Thoracic aorta endothelial cell (primary cell): ENCODE measurements around the gene RIOK1. TPM values are rescaled to one million over a fixed set of nuclear protein-coding genes. Genes with fewer than 3 reads are reported as not detected.

Experiments used
- total RNA-seq: library from RNA; depleted of rRNA; stranded (reverse); fragments of >200 nt; gene quantifications from 2 replicates; pipeline ENCODE4 v1.2.3, GENCODE V29; 2012

Gene RIOK1
- total RNA-seq: 23.2 and 32.0 TPM in 2 replicates

DNA sequence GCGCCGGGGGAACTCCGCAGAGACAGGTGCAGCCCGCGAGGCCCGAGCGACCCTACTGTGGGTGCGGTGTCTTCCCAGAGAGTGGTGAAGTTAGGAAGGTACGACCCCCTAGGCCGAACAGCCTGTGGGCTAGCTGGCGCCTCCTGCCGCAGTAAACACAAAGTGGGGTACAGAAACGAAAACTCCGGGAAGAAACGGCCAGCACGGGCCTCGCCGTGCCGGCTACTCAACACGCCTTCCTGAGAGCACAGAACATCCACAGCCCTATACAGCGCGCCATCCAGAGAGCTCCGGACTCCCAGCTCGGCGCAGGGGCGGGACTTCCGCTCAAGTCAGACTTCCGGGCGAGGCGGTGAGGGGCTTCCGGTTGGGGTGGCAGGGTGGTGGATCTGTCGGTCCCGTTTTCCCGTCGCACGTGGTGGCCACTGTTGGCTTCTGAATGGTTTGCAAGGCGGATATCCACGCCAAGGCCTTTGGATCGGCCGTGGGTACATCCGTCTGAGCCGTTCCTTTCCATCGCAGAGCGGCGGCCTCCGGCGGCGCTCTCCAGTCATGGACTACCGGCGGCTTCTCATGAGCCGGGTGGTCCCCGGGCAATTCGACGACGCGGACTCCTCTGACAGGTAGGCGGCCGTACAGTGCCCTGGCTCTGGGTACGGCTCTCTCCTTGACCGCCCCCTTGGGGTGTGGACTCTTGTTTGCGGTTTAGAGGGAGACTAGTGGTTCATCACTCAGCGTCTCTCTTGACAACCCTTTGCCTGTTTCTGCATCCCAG is at the start of gene RIOK1, which contains the start of gene CAGE1:
TSS of gene RIOK1 (plus strand) at position 358 of the 775 bp plus-strand sequence. CDS start at position 553, 195 bp downstream.
TSS of gene CAGE1 (minus strand) at position 292 of the 775 bp plus-strand sequence. CDS start 2,569 bp downstream, outside the sequence.

Other genes with a start within 250 kb of the RIOK1 start
- gene SSR1, start 76.6 kb upstream of the RIOK1 start, total RNA-seq: 180 and 200 TPM in 2 replicates
- gene CAGE1, start 66 bp upstream of the RIOK1 start, total RNA-seq: under 0.01 and 0.07 TPM in 2 replicates
- under 0.01 and 0.22 TPM in 2 replicates for gene DSP, start 151.9 kb downstream of the RIOK1 start, total RNA-seq
- 26.9 and 28.9 TPM in 2 replicates for gene SNRNP48, start 200.4 kb downstream of the RIOK1 start, total RNA-seq